BJ (cell line): ENCODE results near the gene ERGIC1. TPM values are rescaled to one million over a fixed set of nuclear protein-coding genes. Genes with fewer than 3 reads are reported as not detected.
A peak's percentile ranks its signal among the peaks of the same experiment; 100 is the strongest.

ENCODE experiments used
- CTCF ChIA-PET: fragments of 350-600 bp; formaldehyde crosslinking; extraction: SDS; loops from one replicate; lab custom pipeline; 2021; ENCODE audit warnings: antibody characterized with exemption, inconsistent platforms; lab: Yijun Ruan, JAX
- POLR2A ChIA-PET: fragments of 300-600 bp; sonication (Branson Sonifier 250); formaldehyde crosslinking; extraction: SDS; loops from one replicate; lab custom pipeline; 2021; ENCODE audit warnings: antibody characterized with exemption; lab: Charles Lee
- DNase-seq: peaks from one replicate; pipeline ENCODE4 v3.0.0-alpha.2; 2011; ENCODE audit warnings: low read depth
- H3K27me3 ChIP-seq: 2 replicates; pipeline ENCODE4 v1.6.0; 2011; ENCODE audit warnings: low read length; ENCODE audit not compliant: control insufficient read depth, insufficient read depth
- H3K36me3 ChIP-seq: 2 replicates; pipeline ENCODE4 v1.5.1; 2011; ENCODE audit warnings: low read length; ENCODE audit not compliant: control insufficient read depth, insufficient read depth
- H3K4me3 ChIP-seq: 2 replicates; pipeline ENCODE4 v1.5.1; 2011; ENCODE audit warnings: low read depth, mild to moderate bottlenecking, control low read depth, low read length
- CTCF ChIP-seq: IDR thresholded peaks from 2 replicates; pipeline ENCODE4 v1.5.1; 2011; ENCODE audit warnings: low read depth, mild to moderate bottlenecking, control low read depth, inconsistent platforms, low read length, moderate library complexity; ENCODE audit not compliant: insufficient read depth
- polyA plus RNA-seq: library from polyadenylated mRNA; depleted of rRNA; stranded (reverse); fragments of >200 nt; gene quantifications from 2 replicates; pipeline ENCODE4 v1.2.3, GENCODE V29; 2011

ERGIC1 gene
- polyA plus RNA-seq, 1 experiment = 216 TPM

GRCh38 chr5:172897481-172898217 is 63.6 kb downstream of the ERGIC1 start:
- TF ChIP-seq CTCF = no peak
- ChIA-PET CTCF (interaction anchor here (0.9 to 1.5 kb wide), 13 partner anchors 10 to 190 kb away, joined by 3 to 8 read pairs (median 3); partner anchors contain the start of gene DUSP1), POLR2A (interaction anchor here (0.6 to 1.0 kb wide), 5 partner anchors 10 to 157 kb away, joined by 3 to 7 read pairs (median 4); partner anchors contain the start of gene DUSP1)
- Histone ChIP-seq H3K36me3 (no peaks in the 10 kb centered on the region; the same call in 1 of the 2 replicates), H3K4me3 (no peak overlapping the region), H3K27me3 (no peaks in the 10 kb centered on the region)
- peak; percentile 99 for DNase-seq

DNA sequence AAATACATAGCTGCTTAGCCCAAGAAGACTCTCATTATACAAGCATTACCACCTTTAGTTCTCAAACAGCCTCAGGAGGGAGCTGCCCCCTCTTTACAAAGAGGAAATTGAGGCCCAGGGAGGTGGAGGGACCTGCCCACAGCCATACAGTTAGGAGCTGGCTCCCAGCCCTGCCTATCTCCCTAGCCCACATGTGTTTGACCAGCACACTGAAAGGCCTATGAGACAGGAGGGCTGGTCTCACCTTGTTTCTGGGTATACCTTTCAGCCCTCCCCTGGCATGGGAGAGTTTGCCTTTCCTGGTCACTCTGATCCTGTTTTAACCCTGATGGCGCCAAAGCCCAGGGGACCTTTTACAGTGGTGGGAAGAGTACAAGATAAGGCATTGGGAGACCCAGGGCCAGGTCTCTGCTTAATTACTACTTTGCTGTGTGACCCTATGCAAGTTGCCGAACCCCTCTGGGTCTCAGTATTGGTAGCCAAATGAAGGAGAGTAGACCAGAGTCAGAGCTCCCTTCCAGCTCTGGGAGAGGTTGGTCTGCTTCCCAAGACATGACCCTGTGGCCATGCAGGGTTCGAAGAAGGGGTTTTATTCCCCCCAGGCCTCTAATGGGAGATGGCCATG is 64.3 kb downstream of the ERGIC1 start:
- CTCF ChIA-PET = interaction anchor here (0.9 to 2.2 kb wide), 11 partner anchors 11 to 191 kb away, joined by 3 to 8 read pairs (median 4); partner anchors contain the start of gene DUSP1
- DNase-seq = no peak
- TF ChIP-seq CTCF = no peak
- Histone ChIP-seq H3K4me3 (no peak overlapping the region), H3K36me3 (no peaks in the 10 kb centered on the region; the same call in 1 of the 2 replicates), H3K27me3 (no peaks in the 10 kb centered on the region)
- POLR2A ChIA-PET = interaction anchor here (0.7 to 1.0 kb wide), 4 partner anchors 10 to 133 kb away, joined by 3 to 7 read pairs (median 4); partner anchors contain the start of gene DUSP1

DNA sequence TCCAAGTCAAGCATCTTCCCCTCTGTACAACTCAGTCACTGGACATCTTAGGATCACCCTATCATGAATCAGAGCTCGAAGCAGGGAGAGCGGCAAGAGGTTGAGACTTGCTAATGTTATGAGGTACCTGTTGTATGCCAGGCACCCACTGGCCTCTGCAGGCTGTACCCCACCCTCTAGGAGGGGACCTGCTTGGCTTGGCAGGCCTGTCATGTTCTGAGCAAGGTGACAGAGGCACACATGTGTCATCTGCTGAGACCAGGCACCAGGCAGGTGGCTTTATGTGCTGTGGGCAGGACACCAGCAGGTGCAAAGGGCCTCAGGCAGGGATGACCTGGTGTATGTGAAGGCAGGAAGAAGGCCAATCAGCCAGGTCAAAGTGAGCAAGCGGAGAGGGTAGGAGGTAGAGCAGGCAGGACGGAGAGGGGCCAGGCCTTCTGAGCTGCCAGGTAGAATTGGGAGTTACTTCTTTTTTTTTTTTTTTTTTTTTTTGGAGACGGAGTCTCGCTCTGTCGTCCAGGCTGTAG is 64.9 kb downstream of the ERGIC1 start:
- ChIA-PET CTCF (interaction anchor here (0.9 to 2.2 kb wide), 9 partner anchors 11 to 192 kb away, joined by 3 to 7 read pairs (median 5); partner anchors contain the start of gene DUSP1), POLR2A (no interaction called here)
- Histone ChIP-seq H3K4me3 (no peak overlapping the region), H3K36me3 (no peaks in the 10 kb centered on the region; the same call in 1 of the 2 replicates), H3K27me3 (no peaks in the 10 kb centered on the region)
- no peak for DNase-seq
- no peak for TF ChIP-seq CTCF

GRCh38 chr5:172899436-172899835 is 65.4 kb downstream of the ERGIC1 start:
- POLR2A ChIA-PET = no interaction called here
- CTCF ChIA-PET = interaction anchor here (0.7 to 2.2 kb wide), 4 partner anchors 20 to 185 kb away, joined by 3 to 7 read pairs (median 5); no protein-coding TSS in a partner anchor

More at GRCh38 chr5:172899436-172899835, 65.4 kb downstream of the ERGIC1 start:
- DNase-seq = no peak
- H3K4me3 ChIP-seq = no peak overlapping the region
- no peak for TF ChIP-seq CTCF
- no peaks in the 10 kb centered on the region; the same call in 1 of the 2 replicates for H3K36me3 ChIP-seq
- no peaks in the 10 kb centered on the region for H3K27me3 ChIP-seq
